Anterior cingulate cortex (tissue), 58 donors: ENCODE measurements around the gene FER.

ENCODE experiments used
- DNase-seq, 58 donors: peaks; one replicate each; lab custom pipeline; 2025; lab: John Stamatoyannopoulos, UW

The FER gene

GRCh38 chr5:109215040-109215439 is 467.3 kb downstream of the FER start:
- no peak for DNase-seq

GRCh38 chr5:109218818-109219217 is 471.1 kb downstream of the FER start:
- DNase-seq = no peak

- DNase-seq = no peak
These were observed 475.8 kb downstream of the FER start for GRCh38 chr5:109223531-109223930.

DNA sequence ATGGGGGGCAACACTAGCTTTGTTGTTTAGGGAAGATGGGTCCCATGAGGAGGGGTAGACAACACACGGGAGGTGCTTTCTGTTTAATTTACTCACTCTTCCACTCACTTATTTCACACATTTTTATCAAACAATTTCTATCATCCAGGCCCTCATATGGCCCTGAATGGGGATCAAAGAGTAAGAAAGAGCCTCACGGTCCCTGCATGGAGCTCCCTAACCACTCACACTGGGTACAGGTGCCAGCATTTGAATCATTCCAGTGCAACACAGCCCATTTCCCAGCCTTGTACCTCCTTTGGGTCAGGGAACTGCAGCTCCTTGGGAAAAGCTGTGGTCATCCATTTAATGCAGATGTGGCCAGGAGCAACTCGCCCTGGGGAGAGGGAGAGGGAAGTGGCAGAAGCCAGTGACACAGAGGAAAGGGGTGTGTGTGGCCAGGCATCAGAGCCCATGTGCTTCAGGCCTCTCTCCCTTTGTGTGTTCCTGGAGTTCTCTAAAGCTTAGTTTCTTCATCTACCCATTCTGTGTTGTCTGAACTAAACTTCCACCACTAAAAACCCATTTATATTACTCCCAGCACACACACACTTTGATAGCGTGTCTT is 476.7 kb downstream of the FER start:
- no peak for DNase-seq

DNA sequence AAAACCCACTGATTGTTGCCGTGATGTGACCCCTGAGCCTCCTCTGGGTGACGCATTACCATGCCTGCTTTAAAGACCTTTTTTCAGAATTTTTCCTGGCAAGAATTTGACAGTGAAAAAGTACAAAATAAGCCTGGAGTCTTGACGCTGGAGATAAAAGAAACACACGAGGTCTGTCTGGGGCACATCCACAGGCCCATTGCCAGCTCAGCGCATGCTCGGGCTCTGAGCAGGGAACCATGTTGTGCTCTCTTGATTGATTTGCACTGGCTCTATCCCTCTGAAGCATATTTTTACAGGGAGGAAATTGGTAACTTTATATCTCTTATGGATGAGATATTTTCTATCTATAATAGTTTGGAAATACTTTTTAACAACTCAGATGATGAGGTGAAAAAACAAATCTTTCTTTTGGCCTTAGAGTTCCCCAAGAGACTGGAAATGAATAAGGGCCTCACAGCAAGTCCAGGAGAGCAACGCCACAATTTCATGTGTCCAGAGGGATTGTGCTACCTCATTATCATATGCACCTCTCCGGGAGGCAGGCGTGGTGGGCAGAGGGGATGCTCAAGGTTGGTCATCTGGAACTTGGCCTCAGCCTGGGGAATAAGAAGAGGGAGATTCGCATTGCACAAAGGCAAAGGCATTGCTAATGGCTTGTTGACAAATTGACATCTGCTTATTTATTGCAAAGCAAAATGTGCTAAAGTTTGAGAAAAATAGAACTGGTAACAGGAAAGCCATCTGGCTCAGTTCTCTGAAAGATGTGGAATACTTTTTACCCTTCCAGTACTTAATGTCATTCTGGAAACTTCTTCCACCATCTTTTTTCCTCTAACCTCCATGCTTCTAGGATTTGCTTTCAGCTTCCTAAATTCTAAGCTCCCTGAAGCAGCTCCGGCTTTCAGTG is 478.3 kb downstream of the FER start:
- DNase-seq = no peak

DNA sequence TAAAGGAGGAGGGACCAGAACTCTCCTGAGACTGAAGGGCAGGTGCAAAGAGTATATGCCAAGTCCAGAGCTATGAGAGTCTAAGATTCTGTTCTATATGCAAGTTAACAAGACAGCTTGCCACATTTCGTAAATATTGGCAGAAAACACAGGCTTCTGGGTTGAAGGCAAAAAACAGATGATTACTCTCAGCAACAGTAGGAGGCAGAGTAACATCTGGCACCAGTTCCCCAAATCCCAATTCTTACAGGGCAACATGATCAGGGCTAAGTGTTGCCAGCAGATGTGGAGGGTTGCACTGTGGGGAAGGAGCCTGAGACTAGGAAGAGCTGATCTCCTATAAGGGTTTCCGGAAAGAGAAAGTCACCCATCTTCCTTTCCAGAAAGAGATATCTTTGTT is 482.7 kb downstream of the FER start:
- no peak for DNase-seq

- no peak for DNase-seq
These were observed 483.6 kb downstream of the FER start for GRCh38 chr5:109231331-109231730.

DNA sequence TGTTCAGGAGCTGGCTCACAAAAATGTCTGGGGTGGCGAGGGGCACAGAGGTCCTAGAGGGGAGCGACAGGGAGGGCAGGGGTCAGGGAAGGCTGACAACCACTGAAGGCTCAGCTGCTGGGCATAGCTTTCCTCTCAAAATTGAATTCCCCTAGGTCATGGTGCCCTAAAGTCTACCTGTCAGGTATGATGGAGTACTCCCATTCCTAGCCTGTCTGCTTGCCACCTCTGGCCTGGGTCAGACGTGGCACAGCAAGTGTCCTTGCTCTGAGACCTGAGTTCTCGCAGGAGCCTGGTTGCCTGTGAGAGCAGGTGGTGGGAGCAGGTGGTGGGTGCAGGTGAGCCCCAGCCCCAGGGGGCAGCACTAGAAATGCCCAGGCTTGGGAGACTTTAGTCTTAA is 486.7 kb downstream of the FER start:
- no peak for DNase-seq

DNA sequence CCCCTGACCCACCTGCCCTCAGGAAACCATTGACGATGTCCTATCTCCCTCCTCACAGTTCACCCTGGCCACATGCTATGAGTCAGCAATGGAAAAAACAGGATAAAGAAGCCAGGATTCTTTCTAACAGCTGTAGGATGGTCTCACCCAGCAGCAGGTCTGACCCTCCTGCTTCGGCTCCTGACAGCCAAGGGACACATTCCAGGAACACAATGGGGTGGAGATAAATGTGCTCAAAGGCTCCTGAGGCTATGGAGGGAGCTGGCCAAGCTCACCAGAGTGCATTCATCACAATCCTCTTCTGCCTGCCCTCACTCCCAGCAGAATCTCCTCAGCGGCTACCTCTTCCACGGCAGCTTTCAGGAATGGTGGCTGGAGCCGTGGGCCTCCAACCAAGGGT is 491.8 kb downstream of the FER start:
- DNase-seq = no peak

DNA sequence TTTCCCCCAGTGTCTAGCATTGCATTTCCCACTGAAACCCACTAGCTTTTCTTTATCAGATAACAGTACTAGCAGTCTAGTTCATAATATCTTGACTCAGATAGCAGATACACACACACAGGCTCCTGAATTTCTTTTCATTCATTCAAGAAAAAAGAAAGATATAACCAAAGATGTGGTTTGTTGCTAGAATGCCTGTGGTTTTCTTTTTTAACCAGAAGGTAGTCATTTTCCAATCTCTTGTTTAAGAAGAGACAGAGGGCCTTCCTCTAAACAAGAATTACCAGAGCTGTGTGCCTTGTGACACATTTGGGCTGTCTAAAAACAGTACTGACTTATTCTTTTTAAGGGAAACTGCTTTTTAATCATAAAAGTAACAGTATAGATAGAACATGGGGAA is 494.8 kb downstream of the FER start:
- DNase-seq = no peak

- no peak for DNase-seq
These were observed 498.7 kb downstream of the FER start for GRCh38 chr5:109246395-109246794.
